HCEC 1CT (cell line): ENCODE results near the gene PTX4.
A peak's percentile ranks its signal among the peaks of the same experiment; 100 is the strongest.

Experiments used
- DNase-seq: peaks from one replicate; pipeline ENCODE4 v3.0.0-alpha.2; 2017

Gene PTX4, protein sequence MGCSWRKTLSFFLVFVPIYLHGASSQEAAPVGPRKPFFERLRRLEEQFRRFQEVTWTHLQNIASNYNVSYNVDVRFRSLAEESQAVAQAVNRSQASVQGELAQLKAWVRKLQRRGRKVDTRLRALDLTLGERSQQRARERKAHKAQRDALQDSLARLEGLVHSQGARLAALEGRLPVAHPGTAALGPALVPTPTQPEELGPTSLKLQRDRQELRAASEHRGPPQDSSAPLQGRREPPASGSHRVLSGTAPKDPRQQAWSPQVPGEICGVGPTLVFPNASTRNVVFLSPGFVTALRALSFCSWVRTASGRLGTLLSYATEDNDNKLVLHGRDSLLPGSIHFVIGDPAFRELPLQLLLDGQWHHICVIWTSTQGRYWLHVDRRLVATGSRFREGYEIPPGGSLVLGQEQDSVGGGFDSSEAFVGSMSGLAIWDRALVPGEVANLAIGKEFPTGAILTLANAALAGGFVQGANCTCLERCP

DNA sequence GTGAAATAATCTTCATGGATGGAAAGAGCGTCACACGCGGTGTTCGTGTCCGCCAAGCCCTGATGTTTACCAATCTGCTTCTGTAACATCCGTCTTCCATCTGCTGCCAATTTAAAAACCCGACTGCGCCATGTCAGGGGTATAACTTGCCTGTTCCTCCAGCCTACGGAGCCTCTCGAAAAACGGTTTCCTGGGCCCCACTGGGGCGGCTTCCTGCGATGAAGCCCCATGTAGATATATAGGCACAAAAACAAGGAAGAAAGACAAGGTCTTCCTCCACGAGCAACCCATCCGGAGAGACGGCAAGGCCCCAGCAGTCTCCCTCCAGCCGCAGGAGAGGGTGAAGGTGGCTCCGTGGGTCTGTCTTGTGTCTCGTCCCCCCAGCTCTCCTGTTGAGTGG is at the start of gene PTX4:
Gene PTX4, minus strand, starts transcription at position 326 of the 400 bp plus-strand sequence. Its CDS starts 35 bp downstream, at position 291.
- DNase-seq: no peak

DNA sequence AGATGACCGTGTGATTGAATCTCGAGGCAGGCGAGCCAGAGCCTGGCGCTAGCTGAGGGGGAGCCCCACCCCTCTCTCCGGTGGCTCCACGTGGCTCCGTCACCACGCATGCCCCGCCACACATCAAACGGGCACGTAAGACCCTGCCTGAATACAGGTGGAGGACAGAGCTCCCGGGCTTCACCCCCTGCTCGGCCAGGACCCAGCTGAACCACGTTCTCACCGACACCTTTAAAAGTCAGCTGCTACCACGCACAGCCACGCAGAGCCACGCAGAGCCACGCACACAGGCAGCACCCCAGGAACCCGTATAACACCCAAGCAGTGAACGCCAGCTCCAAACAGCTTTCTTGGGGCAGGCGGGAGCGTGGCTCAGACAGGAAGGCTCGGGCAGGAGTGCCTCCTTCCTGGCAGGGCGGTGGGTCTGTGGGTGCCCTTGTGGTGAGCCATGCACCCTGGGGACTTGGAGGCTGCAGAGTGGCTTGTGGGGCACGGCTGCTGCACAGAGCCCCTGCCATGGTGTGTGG is 49.1 kb upstream of the PTX4 start:
- DNase-seq: no peak

DNA sequence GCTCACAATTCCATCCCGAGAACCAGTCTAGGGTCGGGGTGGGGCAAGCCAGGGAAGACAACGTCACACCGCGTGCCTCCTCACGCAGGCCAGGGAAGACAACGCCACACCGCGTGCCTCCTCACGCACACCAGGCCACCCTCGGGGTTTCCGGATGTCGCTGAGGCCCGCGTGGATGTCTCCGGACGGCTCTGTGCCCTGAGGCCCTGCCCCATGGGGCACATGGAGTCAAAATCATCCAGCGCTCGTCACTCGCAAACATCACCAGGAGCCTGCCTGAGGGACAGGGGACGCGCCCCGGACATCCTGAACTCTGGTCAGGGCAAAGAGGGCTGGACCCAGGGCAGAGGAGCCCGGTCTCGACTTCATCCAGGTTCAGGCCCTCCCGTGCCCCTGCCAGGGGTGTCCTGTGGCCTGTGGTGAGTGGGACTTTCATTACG is 48.4 kb upstream of the PTX4 start:
- DNase-seq: no peak

DNA sequence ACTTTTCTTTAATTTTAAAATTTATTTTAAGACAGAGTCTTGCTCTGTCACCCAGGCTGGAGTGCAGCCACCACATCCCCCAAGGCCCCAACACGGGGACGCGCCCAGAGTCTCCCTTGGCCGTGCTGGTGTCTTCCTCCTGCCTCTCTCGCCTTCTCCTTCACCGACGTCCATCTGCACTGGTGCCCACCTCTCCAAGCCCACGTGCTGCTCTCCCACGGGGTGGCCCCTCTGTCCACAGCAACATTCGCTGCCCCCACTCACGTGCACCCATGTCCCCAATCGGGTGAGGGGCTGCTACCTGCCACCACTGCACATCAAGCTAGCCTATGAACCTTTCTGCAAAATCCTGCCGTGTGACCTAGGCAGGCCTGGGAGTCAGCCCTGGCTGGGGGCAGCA is 47.9 kb upstream of the PTX4 start:
- no peak for DNase-seq

DNA sequence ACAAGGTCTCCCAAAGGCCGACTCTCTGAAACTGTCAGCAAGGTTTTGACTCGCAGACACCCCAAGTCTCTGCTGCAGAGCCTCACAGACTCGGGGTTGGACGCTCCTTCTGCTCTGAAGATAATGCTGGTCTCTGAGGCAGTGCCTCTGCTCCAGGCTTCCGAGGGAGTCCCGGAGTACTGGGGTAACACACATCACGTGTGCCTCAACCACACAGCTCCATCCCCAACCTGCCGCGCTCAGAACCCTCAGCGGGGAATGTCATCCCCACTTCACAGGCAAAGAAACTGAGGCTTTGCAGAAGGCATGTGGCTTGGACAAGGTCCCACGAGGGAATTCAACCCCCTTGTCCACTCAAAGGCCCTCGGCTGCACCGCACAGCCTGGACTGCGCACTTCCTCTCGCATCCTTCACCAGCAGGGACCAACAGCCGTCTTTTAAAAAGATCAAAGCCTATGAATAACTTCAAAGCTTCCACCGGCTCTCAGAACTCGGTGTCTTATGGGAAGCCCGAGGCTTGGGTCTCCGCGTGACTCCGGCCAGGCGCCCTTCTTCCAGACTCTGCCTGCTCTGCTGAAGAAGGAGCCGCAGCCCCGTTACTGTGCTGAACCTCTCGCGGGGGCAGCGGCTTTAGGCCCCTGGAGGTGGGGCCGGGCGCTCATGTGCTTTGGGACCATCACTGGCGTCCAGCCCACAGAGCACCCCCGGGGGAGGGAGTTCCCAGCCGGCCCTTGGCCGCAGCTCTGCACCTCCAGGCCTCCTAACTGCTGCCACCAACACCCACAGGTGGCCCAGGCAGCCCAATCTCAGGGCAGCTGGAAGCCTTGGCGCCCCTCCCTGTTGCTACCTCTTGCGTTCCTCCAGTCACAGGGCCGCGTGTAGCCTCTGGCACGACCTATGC is 46.9 kb upstream of the PTX4 start:
- DNase-seq: no peak

DNA sequence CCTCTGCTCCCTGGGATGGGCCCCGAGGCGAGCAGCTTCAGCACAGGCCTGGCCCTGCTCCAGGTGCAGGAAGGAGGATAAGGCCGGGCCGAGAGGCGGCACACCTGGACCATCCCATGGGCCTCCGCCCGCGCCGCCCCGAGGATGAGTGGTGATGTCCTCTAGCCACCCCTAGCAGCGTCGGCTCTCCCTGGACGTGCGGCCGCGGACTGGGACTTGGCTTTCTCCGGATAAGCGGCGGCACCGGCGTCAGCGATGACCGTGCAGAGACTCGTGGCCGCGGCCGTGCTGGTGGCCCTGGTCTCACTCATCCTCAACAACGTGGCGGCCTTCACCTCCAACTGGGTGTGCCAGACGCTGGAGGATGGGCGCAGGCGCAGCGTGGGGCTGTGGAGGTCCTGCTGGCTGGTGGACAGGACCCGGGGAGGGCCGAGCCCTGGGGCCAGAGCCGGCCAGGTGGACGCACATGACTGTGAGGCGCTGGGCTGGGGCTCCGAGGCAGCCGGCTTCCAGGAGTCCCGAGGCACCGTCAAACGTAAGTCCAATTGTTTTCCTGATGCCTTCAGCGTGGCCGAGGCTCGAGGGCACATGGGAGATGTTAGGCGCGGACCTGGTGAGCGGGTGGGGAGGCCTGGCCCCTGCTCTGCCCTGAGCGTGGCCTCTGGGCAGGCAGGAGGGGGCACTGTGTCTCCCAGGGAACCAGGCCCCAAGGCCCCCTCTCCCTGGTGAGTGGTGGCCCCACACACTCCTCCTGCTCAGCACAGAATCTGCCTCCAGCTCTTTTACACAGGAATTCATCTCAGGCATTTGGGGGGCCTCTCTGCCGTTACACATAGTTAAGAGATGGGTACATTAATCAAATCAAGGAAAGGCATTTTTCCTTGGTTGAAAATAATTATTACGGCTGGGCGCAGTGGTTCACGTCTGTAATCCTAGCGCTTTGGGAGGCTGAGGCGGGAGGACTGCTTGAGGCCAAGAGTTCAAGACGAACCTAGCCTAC is 45.6 kb upstream of the PTX4 start:
- no peak for DNase-seq

DNA sequence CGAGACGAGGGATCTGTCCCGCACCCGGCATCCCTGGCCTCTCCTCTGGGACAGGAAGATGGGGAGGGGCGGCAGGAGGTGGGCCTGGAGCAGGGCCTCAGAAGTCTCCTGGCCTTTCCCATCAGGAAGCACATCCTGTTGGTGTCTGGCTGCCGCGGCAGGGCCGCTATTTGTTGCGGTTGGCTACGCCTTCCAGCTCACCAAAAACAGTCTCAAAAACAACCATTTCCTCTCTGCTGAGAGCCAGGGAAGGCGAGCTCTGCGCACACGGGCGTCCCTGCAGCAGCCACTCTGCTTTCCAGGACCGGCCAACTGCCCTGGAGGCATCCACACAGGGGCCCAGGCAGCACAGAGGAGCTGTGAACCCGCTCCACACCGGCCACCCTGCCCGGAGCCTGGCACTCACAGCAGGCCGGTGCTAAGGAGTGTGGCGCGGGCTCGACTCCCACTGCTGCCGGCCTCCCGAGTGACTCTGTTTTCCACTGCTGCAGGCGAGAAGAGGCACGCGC is 44.8 kb upstream of the PTX4 start, which contains the start of gene TMEM204:
Gene TMEM204, plus strand, starts transcription at position 224 of the 509 bp plus-strand sequence. CDS start 610 bp downstream, outside the sequence.
- peak; percentile 68 for DNase-seq

DNA sequence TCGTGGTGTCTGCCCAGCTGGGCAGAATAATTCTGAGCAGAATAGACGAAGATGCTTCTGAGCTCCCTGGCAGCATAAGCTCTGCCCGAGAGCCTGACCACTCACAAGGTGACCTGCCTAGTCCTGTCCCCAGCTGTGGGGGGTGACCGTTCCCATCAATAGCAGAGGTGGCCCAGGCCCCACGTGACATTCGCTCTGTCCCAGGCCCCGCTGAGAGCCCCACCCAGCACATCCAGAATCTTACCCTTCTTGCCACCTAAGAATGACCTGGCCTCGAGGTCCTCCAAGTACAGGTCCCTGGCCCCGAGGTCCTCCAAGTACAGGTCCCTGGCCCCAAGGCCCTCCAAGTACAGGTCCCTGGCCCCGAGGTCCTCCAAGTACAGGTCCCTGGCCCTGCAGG is 44.0 kb upstream of the PTX4 start:
- no peak for DNase-seq

DNA sequence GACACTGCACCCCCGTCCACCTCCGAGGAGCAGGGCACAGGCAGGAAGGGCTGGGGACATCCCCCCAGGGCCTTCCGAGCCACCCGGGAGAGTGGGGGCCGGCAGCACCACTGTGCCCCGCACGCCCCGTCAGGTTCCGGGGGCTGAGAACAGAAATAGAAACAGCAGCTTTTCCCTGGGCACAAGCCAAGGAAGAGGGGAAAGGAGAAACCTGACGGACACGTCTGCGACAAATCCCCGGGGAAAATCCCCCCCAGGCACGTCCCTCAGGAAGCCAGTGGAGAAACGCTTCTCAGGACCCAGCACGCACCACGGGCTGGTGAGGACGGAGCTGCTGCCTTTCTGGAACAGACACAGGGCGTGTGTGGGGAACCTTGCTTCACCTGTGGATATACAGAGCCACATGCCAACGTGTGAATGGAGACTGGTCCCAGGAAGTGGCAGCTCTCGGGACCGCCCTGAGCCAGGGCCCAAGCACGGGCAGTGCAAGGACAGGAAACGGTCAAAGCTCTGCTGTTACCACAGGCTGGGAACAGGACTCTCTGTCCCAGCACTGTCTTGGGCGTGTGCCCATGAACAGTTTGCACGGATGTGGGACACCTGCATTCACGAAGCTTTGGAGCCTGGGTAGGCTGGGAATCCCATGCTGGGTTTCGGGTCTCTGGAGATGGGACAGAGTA is 43.5 kb upstream of the PTX4 start:
- no peak for DNase-seq

DNA sequence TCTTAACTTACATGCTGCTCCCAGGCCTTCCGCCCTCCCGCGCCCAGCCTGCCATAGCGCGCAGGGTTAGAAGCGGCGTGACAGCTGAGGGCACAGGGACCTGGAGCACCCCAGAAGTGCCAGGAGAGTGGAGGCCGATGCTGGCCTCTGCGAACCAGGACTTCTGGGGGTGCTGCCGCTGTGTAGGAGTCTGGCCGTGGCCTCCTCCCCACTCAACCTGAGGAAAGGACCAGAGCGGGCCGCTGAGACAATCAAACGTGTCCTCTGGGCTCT is 42.8 kb upstream of the PTX4 start:
- DNase-seq: no peak

DNA sequence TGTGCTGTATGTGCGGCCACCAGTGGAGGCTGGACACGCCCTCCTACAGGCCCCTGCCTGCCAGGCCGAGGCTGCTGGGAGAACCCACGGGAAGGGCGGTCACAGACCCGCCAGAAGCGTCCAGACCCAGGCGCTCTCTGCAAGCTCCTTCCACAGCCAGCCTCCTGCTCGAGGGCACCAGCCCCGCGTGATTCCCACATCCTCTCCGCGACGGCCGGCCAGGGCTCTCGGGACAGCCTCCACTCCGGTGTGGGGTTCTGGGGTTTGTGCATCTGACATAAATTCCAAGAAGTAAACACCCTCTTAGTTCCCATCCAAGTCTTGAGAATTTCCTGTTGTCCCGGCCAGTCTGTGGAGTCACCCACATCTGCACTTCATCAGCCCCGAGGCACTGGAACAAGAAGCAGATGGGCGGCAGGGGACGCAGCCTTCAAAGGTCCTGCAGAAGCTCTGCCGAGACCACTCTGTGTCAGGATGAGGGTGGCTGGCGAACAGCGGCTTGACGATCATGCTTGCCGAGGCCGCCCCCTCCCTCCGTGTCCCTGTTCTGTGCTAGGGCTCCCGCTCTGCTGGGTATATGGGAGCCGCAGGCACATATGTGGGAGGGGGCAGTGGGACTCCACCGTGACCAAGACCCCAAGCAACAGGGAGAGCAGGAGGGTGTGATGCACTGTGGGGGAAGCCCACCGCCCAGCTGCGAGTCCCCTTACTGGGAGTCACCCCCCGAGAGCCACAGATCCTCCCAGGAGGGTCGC is 42.3 kb upstream of the PTX4 start:
- no peak for DNase-seq

DNA sequence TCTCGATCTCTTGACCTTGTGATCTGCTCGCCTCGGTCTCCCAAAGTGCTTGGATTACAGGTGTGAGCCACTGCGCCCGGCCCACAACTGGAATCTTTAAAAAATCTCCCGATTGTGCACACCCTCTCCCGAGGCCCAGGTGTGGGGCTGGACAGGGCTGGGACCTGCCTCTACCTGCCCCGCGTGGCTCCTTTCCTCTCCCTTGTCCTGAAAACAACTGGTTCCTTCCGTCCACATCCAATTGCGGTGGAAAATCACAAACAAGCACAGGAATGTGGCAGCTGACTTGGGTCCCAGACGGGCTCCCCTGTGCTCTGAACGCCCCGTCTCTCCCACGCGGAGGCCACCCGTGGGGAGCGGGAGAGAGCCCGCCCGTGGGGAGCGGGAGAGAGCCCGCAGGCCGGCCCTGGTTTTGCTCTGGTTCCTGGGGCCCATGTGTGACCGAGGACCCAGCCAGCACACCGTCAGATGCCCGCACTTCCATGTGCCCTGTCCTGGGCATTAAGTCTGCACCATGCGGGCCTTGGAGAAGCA is 41.7 kb upstream of the PTX4 start:
- DNase-seq: no peak

DNA sequence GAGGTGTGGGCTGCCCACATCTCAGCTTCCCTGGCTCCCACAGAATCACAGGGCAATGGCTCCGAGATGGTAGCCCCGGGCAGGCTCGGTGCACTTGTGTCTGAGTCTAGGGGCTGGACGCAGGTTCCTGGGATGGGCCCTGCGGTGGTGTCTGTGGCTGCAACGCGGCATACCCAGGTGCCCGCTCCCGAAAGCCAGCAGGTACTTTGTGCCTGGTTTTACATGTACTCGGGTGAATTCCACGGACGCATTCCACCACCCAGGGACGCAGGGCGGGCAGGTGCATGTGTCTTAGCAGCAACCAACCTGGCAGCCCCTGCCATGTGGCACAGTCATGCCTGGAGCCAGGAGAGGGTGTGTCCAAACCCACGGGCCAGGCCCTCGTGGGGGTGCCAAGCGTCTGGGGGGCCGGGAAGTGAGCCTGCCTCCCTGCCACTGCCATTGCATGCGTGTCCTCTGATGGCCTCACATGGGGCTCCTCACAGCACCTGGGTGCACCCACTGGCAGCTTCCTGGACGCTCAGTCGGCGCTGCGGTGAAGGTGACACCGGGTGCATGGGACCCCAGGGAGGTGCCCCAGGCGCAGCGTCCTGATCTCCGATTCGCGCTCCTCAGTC is 40.3 kb upstream of the PTX4 start:
- DNase-seq: no peak

DNA sequence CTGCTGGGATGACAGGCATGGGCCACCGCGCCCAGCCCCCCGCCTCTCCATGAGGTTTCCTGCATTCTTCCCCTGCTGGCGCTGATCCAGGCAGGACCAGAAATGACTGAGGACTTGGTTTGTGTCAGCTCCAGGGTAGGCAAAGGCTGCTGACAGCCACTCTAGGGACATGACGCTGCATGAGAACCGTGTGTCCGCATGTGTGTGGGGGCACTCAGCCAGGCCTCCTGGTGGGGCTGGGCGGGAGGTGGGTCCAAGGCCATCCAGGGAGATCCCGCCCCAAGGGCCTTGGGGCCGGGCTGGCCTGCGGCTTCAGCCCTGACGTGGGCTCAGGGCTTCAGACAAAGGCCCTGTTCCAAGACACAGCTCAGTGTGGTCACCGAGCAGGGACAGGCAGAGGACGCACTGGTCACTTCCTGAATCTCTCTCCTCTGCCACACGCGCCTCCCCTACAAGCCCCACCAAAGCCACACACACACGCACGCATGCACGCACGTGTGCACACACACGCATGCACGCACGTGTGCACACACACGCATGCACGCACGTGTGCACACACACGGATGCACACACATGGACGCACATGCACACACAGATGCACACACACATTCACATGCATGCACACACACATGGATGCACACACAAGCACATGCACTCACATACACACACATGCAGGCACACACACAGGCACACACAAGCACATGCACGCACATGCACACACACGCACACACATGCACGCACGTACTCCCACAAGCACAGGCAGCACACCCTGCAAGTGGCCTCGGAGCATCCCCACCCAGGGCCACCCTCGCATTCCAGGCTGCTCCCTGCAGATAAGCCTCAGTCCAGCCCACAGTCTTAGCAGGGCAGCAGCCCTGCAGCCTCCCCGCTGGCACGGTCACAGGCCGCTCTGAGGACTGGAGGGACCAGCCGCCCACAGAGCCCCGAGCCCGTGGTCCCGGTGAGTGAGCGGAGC is 39.4 kb upstream of the PTX4 start:
- DNase-seq: no peak

DNA sequence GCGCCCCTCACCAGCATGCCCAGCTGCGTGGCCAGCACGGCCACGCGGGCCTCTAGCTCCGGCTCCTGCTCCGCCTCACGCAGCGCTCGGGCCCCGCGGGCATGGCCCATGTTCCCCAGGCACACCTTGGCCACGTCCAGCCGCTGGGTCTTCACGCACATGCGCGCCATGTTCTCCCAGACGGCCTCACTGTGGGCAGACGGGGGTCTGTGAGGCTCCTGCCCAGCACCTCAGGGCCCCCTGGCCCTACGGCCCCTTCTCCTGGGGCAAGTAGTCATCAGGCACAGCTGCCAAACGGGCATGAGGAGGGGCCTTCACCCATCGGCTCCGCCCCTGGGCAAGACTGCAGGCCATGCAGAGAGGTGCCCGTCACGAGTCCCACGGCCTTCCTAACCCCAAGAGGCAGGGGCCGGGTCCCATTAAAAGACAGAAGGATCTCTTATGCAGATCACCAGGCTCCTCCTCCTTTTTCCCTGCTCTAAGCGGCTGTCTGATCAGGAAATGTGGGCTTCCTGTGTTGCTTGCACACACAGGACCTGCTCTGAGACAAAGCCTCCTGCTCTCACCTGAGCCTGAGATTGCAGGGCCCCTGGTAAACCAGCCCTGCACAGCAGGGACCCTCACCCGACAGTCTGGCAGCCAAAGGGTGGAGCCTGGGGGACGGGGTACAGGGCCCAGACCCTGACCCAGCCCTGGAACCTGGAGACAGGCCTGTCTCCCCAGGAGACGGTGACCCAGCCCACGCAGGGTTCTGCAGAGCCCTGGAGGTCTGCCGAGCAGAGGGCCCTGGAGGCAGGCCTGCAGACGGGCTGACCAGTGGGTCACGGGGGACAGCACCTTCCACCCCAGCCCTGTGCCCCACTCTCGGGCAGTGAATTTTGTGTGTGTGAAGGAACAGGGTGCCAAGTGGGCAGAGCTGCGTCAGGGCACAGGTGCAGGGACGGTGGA is 38.1 kb upstream of the PTX4 start:
- DNase-seq: no peak

DNA sequence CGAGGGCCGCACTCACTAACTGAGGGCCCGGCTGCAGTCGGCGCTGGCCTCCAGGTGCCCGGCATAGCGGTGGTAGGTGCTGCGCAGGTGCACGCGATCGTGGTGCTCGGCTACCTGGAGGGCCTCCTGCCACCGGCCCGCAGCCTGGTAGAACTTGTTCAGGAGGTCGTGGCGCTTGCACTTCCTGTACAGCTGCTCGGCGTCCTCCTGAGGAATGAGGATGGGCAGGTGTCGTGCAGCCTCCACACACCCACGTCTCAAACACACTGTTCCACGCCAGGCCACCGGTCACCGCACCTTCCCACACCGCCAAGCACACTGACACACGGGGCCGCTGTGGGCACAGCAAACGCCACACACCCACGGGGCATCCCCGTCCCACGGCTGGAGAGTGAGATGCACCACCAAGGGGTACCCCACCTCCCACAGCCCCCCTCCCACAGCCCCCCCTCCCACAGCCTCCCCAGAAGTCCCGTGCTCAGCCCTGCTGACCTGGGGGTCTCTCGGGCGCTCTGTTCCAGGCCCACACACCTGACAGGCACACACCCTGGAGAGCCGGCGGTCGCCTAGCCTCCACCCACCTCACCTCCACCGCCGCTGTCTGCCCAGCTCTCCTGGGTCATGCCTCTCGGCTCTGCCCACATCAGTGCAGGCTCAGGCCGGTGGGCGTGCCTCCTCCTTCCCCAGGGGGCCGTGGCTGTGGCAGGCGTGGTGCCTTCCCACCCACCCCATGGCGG is 37.3 kb upstream of the PTX4 start:
- DNase-seq: no peak

DNA sequence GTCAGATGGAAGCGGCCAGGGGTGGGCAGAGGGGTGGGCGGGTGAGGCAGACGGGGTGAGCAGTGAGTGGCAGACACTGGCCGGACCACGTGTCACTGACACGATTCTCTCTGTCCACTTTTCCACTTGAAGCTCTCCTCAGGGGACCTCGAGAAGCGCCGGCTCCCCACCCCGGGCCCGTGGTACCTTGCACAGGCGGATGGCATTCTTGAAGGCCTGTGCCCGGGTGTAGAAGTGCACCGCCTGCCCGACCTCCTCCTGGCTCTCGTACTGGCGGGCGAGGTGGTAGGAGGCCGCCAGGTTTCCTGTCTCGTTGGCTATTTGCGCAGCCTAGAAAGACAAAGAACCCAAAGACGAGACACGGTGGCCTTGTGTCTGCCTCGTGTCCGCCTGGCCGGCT is 35.6 kb upstream of the PTX4 start:
- no peak for DNase-seq
